Kidney (tissue), 14 donors: ENCODE data around the gene PLAU. TPM values are rescaled to one million over a fixed set of nuclear protein-coding genes. Genes with fewer than 3 reads are reported as not detected.

Experiments used
- DNase-seq, 5 donors: peaks; one replicate each; pipeline ENCODE4 v3.0.0-alpha.2; 2013 to 2020
- FAIRE-seq: peaks from 2 replicates; lab custom pipeline; 2012; peaks lifted over from hg19 to GRCh38; lab: Jason Lieb, UNC
- H3K27ac ChIP-seq, 2 donors: one replicate each; pipeline ENCODE4 v1.7.0; 2013; ENCODE audit warnings: low read depth in 2 of 2, low read length in 2 of 2, inconsistent platforms in 1 of 2
- H3K27me3 ChIP-seq: one replicate; pipeline ENCODE4 v1.7.1; 2013; ENCODE audit warnings: low read length, inconsistent platforms; ENCODE audit not compliant: control insufficient read depth, insufficient read depth
- H3K36me3 ChIP-seq, 3 donors: one replicate each; pipeline versions ENCODE4 v1.7.0 to v1.7.1; 2013; ENCODE audit warnings: low read length in 3 of 3, control low read depth in 1 of 3, inconsistent platforms in 1 of 3; ENCODE audit not compliant: insufficient read depth in 3 of 3, control insufficient read depth in 2 of 3
- H3K4me1 ChIP-seq, 3 donors: one replicate each; pipeline versions ENCODE4 v1.7.0 to v1.7.1; 2013; ENCODE audit warnings: low read length in 3 of 3, inconsistent platforms in 1 of 3, low read depth in 1 of 3; ENCODE audit not compliant: control insufficient read depth in 2 of 3, insufficient read depth in 2 of 3
- H3K4me3 ChIP-seq, 3 donors: one replicate each; pipeline versions ENCODE4 v1.7.0 to v1.8.1; 2013; ENCODE audit warnings: low read length in 3 of 3, control low read depth in 1 of 3, inconsistent platforms in 1 of 3
- H3K9ac ChIP-seq, 3 donors: one replicate each; pipeline versions ENCODE4 v1.7.0 to v1.7.1; 2013; ENCODE audit warnings: low read length in 3 of 3, control low read depth in 1 of 3, inconsistent platforms in 1 of 3
- H3K9me3 ChIP-seq, 3 donors: one replicate each; pipeline versions ENCODE4 v1.7.0 to v1.7.1; 2013; ENCODE audit warnings: low read length in 3 of 3, control low read depth in 1 of 3, inconsistent platforms in 1 of 3; ENCODE audit not compliant: control insufficient read depth in 2 of 3, insufficient read depth in 1 of 3
- intact Hi-C: fragments of 100-400 bp; cut with DNase I; formaldehyde crosslinking; loops from one replicate; pipeline ENCODE4 v1.11.1; 2022
- polyA plus RNA-seq: library from polyadenylated mRNA; stranded (reverse); fragments of 350-450 nt; fragmentation: Illumina TruSeq; extraction: RNeasy Lipid Tissue Mini Kit (QIAGEN cat#74804); gene quantifications from one replicate; pipeline ENCODE4 v1.2.3, GENCODE V29; 2014; ENCODE audit warnings: low read depth, low replicate concordance; ENCODE audit not compliant: insufficient read depth
- total RNA-seq: library from RNA; stranded (reverse); fragmentation: NEBNext Ultra II Directional; extraction: Animal tissue kit (Norgen Biotek cat#: 25700); gene quantifications from one replicate; pipeline ENCODE4 v1.2.1, GENCODE V29; 2021
- TF ChIP-seq, protein P1 (sequence below): IDR thresholded peaks from 3 replicates; pipeline ENCODE4 v1.5.1; 2012; ENCODE audit warnings: mild to moderate bottlenecking, moderate library complexity, borderline replicate concordance; ENCODE audit not compliant: insufficient read depth; ENCODE audit errors: extremely low read depth
- donor health status: control.
- donor health status: control.
- donor health status: control.
- donor health status: control.
- donor health status: control.
- donor health status: DM: yes; HTN: yes; CAD: no.
- donor health status: Normal renal cell carcinoma (clear cell type).

The PLAU gene
- total and polyA plus RNA-seq, 2 donors from 2014 or later, result 40.8 to 82.5 TPM

DNA sequence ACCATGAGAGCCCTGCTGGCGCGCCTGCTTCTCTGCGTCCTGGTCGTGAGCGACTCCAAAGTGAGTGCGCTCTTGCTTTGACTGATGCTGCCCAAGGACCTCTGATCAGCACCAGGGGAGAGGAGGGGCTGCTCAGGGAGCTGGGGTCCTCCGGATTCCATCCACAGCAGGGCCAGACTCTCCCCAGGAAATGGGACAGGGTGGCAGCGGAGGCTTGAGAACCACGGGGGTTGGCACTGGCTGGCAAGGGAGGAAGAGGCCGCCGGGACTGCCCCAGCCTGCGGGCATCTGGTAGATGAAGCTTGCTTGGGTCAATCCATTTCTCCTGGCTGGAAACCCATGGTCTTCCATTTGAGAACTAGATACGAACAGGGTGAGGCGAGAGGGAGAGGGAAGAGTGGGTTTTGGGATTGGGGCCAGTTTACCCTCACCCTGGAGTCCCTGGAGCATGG, 647 bp downstream of the PLAU start:
- Histone ChIP-seq H3K4me3 (peak overlapping the region; percentile 39 to 64 (median 50)), H3K9me3 (no peaks in the 10 kb centered on the region), H3K4me1 (peaks cover 3 to 32% (median 8%) of the 10 kb centered on the region in 3 donors), H3K36me3 (no peaks in the 10 kb centered on the region), H3K27ac (peak overlapping the region; percentile 69 to 72), H3K9ac (peak overlapping the region in 2 of 3 donors; percentile 48 to 66), H3K27me3 (no peaks in the 10 kb centered on the region)
- TF ChIP-seq, protein P1, sequence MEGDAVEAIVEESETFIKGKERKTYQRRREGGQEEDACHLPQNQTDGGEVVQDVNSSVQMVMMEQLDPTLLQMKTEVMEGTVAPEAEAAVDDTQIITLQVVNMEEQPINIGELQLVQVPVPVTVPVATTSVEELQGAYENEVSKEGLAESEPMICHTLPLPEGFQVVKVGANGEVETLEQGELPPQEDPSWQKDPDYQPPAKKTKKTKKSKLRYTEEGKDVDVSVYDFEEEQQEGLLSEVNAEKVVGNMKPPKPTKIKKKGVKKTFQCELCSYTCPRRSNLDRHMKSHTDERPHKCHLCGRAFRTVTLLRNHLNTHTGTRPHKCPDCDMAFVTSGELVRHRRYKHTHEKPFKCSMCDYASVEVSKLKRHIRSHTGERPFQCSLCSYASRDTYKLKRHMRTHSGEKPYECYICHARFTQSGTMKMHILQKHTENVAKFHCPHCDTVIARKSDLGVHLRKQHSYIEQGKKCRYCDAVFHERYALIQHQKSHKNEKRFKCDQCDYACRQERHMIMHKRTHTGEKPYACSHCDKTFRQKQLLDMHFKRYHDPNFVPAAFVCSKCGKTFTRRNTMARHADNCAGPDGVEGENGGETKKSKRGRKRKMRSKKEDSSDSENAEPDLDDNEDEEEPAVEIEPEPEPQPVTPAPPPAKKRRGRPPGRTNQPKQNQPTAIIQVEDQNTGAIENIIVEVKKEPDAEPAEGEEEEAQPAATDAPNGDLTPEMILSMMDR, result no peak
- no peak for FAIRE-seq
- intact Hi-C loops, result no loop called here
- DNase-seq, result peak in 1 of 5 donors; percentile 64

DNA sequence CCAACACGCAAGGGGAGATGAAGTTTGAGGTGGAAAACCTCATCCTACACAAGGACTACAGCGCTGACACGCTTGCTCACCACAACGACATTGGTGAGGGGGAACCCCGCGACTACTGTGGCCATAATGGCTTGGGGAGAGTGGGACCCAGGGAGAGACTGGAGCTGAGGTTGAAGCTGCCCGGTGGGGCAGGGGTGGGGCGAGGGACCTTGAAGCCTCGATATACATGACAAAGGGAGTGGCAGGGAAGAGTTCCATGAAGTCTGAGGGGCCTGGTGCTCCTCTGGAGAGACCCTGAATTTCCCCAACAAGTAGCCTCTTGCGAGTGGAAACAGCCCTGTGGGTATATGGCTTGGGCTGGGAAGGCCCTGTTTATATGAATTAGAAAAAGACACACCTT, 3.1 kb downstream of the PLAU start:
- H3K27ac ChIP-seq, result no peak overlapping the region
- peak overlapping the region in 1 of 3 donors; percentile 64 for H3K4me3 ChIP-seq
- peak overlapping the region in 1 of 3 donors; percentile 48 for H3K9ac ChIP-seq
- no peaks in the 10 kb centered on the region for H3K9me3 ChIP-seq
- no peaks in the 10 kb centered on the region for H3K36me3 ChIP-seq
- DNase-seq (peak in 1 of 5 donors; percentile 59), FAIRE-seq (no peak)
- TF ChIP-seq, protein P1, result no peak
- peaks cover 0 to 20% (median 8%) of the 10 kb centered on the region in 3 donors for H3K4me1 ChIP-seq
- intact Hi-C loops, result no loop called here
- no peaks in the 10 kb centered on the region for H3K27me3 ChIP-seq

DNA sequence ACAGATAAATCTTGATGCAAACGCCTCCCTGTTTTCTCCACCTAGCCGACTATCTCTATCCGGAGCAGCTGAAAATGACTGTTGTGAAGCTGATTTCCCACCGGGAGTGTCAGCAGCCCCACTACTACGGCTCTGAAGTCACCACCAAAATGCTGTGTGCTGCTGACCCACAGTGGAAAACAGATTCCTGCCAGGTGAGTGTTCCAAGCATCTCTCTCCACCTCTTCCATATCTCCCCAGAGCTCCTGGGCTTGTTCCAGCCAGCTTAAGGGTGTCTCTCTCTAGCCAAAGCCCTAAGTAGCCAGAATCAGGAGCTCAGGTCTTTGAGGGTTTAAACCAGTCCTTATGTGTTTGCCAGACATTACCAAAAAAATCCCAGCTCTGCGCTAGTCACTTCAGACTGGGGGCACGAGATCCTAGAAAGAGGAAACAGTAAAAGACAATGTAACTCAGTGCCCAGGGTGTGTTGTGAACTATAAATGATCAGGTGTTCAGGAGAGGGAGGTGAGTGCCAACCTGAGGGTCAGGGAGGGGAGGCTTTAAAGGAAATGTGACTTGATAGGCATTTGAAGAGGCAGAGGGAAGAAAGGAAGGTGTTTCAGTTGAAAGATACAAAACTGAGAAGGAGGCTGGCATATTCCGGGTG, 4.4 kb downstream of the PLAU start:
- FAIRE-seq, result no peak
- H3K9ac ChIP-seq, result peak overlapping the region in 1 of 3 donors; percentile 48
- no peaks in the 10 kb centered on the region for H3K27me3 ChIP-seq
- peak in 1 of 5 donors; percentile 15 for DNase-seq
- H3K4me1 ChIP-seq, result peaks cover 0 to 17% (median 14%) of the 10 kb centered on the region in 3 donors
- no peaks in the 10 kb centered on the region for H3K36me3 ChIP-seq
- peak overlapping the region in 1 of 3 donors; percentile 64 for H3K4me3 ChIP-seq
- H3K9me3 ChIP-seq, result no peaks in the 10 kb centered on the region
- TF ChIP-seq, protein P1, result no peak
- intact Hi-C loops, result no loop called here
- H3K27ac ChIP-seq, result peak overlapping the region; percentile 1 to 11
